8988T (cell line): ENCODE data around the gene KRCC1.
A peak's percentile ranks its signal among the peaks of the same experiment; 100 is the strongest.
"Not testable (repeated sequence)": the region's sequence is repeated elsewhere in the genome, so short reads cannot be mapped to it uniquely, and the experiment has no call there.

Experiments used
- DNase-seq: peaks from one replicate; pipeline ENCODE4 v3.0.0; 2011

The KRCC1 gene

GRCh38 chr2:88074854-88075292, 19.3 kb upstream of the KRCC1 start:
- no peak for DNase-seq

DNA sequence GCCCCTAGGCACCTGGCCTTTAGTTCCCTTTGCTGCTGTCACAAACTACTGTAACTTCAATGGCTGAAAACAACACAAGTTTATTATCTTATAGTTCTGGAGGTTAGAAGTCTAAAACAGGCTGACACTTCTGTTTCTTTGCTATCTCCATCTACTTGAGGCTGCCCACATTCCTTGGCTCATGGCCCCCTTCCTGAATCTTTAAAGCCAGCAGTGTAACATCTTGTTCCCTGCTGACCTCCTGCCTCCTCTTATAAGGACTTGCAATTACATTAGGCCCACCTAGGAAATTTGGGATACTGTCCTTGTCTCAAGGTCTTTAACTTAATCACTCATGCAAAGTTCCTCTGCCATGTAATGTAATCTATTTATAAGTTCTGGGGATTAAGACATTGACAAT, 18.6 kb upstream of the KRCC1 start:
- no peak for DNase-seq

DNA sequence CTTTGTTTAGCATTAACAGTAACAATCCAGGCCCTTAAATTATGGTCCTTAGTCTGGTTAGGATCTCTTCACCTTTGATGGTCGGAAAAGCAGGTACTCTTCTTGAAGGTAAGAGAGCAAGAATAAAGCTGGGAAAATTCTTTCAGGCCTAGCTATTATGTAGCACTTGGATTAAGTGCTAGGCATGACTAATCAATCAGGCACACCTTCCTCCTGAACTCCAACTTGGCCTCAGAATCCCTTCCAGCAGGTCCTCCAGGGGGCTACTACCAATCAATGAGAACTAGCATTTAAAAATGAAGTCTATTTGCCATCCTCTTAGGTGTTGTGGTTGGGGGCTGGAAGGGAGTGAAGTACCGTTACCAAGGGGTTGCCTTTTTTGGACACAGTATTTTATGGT, 15.8 kb upstream of the KRCC1 start:
- DNase-seq, result no peak

- DNase-seq, result no peak
Measured at GRCh38 chr2:88070055-88070454, 14.5 kb upstream of the KRCC1 start.

- DNase-seq, result no peak
Measured at GRCh38 chr2:88069117-88069516, 13.5 kb upstream of the KRCC1 start.

DNA sequence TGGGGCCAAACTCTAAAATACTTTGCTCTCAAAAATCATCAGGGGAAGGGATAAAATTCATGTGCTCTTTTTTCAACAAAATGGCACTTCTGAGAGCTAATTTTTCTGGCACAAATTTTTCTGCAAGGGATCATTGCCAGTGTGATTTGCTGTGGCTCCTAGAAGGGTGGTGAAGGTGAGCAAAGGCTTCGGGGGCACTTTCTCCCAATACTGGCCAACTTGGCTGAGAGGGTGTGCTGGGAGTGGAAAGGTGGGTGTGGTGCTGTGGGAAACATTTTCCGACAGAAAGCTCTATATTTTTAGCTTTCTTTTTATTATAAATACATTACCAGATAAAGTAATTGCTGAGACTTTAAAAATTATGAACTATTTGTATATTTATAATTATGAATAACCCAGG, 12.5 kb upstream of the KRCC1 start:
- DNase-seq, result no peak

DNA sequence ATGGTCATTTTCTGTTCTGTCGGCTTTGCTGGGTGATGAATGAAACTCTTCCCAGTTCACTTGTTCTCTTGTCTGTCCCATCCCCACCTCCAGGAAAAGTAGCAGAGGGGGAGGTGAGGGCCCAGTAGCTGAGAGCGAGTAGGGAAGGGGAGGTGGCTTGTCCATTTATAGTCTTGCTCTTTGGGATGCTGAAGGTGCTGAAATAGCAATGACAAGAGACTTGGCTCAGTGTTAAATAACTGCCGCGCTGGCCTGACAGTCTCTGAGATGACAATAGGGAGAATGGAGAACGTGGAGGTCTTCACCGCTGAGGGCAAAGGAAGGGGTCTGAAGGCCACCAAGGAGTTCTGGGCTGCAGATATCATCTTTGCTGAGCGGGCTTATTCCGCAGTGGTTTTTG, 12.0 kb upstream of the KRCC1 start, which contains the start of gene SMYD1:
Gene SMYD1, plus strand, starts transcription at position 228 of the 400 bp plus-strand sequence. Its CDS starts 40 bp downstream, at position 268.
- DNase-seq, result no peak

GRCh38 chr2:88067189-88067588, 11.6 kb upstream of the KRCC1 start:
- DNase-seq, result no peak

- no peak for DNase-seq
Measured at GRCh38 chr2:88066543-88066942, 11.0 kb upstream of the KRCC1 start.

GRCh38 chr2:88061295-88061694, 5.7 kb upstream of the KRCC1 start:
- DNase-seq, result no peak

GRCh38 chr2:88060907-88061275, 5.3 kb upstream of the KRCC1 start:
- no peak for DNase-seq

DNA sequence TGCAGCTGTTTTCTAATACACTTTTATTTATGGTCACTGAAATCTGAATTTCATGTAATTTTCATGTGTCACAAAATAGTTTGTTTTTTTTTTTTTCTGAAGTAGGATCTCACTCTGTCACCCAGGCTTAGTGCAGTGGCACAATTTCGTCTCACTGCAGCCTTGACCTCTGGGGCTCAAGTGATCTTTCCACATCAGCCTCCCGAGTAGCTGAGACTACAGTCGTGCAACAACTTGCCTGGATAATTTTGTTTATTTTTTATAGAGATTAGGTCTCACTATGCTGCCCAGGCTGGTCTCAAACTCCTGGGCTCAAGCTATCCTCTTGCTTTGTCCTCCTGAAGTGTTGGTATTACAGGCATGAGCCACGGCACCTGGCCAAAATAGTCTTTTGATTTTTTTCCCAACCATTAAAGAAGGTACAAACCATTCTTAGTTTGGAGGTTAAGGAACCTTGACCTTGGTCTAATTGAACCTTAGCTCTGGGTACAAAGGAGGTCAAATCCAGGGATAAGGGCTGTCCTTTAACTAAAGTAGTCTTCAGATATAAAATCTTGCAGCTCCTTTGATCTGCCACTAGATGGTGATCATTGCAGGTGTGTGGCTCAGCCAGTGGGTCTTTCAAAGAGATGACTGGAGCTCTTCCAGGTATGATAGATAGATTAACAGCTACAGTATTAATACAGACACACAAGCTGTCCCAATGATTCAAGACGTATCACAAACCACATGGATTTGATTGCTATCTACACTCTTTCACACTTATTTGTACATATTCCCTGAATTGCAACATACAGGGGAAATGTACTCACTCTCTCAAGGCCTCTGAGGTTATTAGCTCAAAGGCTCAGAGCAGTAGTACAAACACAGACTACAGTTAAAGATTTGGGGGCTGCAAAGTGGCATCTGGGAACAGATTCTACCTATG, 4.7 kb upstream of the KRCC1 start:
- peak; percentile 53 for DNase-seq

DNA sequence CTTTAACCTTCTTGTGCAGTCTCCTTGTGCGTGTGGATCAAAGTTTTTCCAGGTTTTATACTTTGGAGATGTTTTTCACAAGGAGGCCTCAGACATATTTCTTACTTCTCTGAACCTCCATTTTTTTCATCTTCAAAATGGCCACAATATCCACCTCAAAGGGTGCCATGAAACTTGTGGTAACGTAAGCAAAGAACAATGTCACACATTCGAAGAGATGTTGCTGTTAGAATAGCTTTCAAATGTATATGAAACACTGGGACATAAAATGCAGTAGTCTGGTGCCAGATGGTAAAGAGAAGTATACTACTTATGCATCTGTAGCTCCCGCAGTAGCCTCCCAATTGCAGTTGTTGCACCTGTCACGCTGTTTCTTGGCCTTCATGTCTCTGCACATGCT, 2.6 kb upstream of the KRCC1 start:
- no peak for DNase-seq

GRCh38 chr2:88057437-88057844, 1.9 kb upstream of the KRCC1 start:
- no peak for DNase-seq

DNA sequence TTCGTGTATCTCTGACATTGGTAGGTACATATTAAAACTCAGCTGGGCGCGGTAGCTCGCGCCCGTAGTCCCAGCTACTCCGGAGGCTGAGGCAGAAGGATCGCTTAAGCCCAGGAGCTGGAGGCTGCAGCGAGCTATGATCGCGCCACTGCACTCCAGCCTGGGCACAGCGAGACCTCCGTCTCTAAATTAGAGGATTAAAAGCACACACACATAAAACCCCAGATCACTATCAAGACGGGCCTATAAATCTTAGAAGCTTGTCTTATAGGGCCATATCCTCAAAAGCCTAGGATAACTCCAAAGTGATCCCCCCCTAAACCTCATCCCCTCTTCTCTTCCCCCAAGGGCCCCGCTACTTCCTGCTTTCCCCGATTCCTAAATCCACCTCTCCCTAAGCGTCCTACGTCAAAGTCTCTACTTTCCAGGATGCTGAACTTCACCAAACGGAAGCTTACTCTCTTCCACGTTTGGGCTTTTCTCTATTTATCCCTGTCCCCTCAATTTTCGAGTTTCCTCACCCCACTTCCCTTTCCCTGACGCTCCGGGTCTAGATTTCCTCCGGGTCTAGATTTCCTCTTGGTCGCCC, 707 bp downstream of the KRCC1 start:
- DNase-seq, result no peak

DNA sequence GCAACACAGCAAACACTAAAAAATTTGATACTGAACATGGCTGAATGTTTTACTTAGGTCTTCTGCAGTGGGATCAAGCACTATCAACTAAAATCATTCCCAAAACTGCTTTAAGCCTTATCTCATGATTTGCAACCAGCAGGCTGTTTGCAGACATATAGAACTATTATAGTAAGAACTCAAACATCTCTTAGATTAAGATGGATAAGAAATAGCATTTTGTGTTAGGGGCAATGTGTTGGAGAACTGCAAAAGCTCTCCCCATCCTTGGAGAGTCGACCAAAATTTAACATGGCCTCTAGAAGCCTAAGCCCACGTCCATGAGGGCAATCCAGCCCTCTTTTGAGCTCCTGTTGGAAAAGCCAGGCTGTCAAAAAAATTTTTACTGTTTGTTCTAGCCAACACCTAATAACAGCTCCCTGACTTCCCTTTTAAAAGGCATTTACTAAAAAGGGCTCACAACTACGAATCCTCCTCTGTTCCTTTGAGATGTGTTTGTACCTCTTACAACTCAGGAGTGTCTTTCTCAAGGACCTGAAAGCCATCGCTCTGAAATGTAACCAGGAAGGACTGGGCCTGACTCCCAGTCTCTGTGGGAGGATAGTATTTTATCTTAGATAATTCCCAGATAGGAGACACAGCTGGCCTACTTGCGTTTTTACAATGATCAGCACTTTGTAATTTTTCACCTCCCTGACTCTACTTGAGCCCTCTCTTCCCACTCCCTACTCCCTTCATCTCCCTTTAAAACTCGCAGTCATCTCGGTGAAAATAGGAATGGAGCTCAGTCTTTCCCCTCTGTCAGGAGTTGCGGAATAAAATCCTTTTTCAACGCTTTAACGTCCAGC, 1.4 kb downstream of the KRCC1 start:
- no peak for DNase-seq

DNA sequence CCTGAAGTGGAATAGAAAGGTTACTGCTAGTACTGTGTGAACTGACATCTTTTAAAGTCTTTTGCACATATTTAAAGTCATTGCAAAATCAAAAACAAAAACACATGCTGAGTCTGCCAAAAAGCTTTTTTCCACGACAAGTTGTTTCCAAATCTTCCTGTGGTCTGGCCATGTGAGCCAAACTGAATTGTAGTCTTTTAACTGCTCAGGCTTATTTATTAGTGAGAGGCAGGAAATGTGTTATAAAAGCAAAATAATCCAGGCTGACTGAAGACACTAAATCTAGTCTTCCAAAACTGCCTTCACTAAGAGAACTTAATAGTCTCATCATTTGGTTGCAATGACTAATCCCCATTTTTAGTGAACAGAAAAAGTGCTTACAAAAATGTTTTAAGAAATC, 2.3 kb downstream of the KRCC1 start:
- DNase-seq, result no peak

DNA sequence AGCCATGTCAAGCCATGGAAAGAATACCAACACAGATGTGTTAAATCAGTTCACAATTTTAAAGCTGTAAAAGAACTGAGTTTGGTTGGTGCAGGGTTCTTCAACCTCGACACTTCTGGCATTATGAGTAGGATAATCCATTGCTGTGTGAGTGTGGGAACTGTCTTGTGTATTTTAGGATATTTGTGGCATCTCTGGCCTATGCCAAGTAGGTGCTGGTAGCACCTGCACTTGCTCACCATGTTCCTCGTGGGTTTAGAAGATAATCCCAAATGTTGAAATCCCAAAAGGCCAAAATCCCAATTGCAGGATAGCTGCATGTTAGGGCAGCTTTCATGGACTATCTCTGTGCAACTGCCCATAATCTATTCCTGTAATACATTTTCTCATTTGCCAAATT, 3.8 kb downstream of the KRCC1 start:
- no peak for DNase-seq

- no peak for DNase-seq
Measured at GRCh38 chr2:88049622-88050021, 6.0 kb downstream of the KRCC1 start.

DNA sequence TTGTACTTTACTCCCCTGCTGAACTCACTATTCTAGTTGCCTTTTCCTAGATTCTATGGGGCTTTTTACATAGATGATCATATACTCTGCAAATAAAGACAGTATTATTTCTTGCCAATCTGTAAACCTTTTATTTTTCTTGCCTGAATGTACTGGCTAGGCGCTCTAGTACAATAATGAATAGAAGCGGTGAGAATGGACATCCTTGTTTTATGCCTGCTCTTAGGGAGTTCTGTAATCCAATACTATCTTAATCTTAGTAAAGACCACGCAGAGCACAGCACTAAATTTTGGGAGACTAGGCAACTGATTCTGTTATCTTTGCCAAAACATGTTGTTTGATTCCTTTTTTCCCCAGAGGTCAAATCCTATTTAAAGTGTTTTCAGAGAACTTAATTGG, 7.0 kb downstream of the KRCC1 start:
- no peak for DNase-seq

GRCh38 chr2:88045561-88045960, 10.0 kb downstream of the KRCC1 start:
- DNase-seq, result not testable (repeated sequence)

GRCh38 chr2:88042476-88042875, 13.1 kb downstream of the KRCC1 start:
- no peak for DNase-seq
